Suprapubic skin (tissue), 4 donors: Measurements from ENCODE around the gene VSNL1. TPM values are rescaled to one million over a fixed set of nuclear protein-coding genes. Genes with fewer than 3 reads are reported as not detected.

Source experiments
- DNase-seq, 2 donors: peaks; one replicate each; pipeline ENCODE4 v3.0.0-alpha.2; 2019; ENCODE audit warnings: low spot score in 2 of 2
- H3K27ac ChIP-seq: fragments of 200-600 bp; sonication (generic); one replicate; pipeline ENCODE4 v1.5.1; 2019
- H3K27me3 ChIP-seq: fragments of 200-600 bp; sonication (generic); one replicate; pipeline ENCODE4 v1.5.1; 2019
- H3K36me3 ChIP-seq: fragments of 200-600 bp; sonication (generic); one replicate; pipeline ENCODE4 v1.5.1; 2019
- H3K4me1 ChIP-seq: fragments of 200-600 bp; sonication (generic); one replicate; pipeline ENCODE4 v1.5.1; 2019
- H3K4me3 ChIP-seq: fragments of 200-600 bp; sonication (generic); one replicate; pipeline ENCODE4 v1.5.1; 2019; ENCODE audit warnings: mild to moderate bottlenecking
- H3K9me3 ChIP-seq: fragments of 200-600 bp; sonication (generic); one replicate; pipeline ENCODE4 v1.5.1; 2019
- EP300 ChIP-seq: sonication (generic); formaldehyde crosslinking; IDR thresholded peaks from one replicate; pipeline ENCODE4 v1.6.1; 2017; ENCODE audit warnings: antibody characterized with exemption
- POLR2A ChIP-seq, 2 donors: fragments of 450-650 bp; IDR thresholded peaks; one replicate each; pipeline ENCODE4 v1.6.1; 2017; ENCODE audit warnings: antibody characterized with exemption in 2 of 2, mild to moderate bottlenecking in 2 of 2, moderate library complexity in 2 of 2
- POLR2AphosphoS5 ChIP-seq, 3 donors: sonication (generic); formaldehyde crosslinking; IDR thresholded peaks; one replicate each; pipeline ENCODE4 v1.6.1; 2017; ENCODE audit warnings: antibody characterized with exemption in 3 of 3
- WGBS: methylation state at CpG from one replicate; pipeline ENCODE4 v1.1.5; 2018; 5-methylcytosine and 5-hydroxymethylcytosine counted together
- total RNA-seq, 4 donors: library from RNA; depleted of rRNA; stranded (reverse); fragments of >200 nt; gene quantifications; one replicate each; pipeline ENCODE4 v1.1.0, GENCODE V29; 2016
- TF ChIP-seq, protein P1 (sequence below), 2 donors: fragments of 200-600 bp in 1 of 2; fragments of 450-650 bp in 1 of 2; sonication (generic) in 1 of 2; IDR thresholded peaks; one replicate each; pipeline ENCODE4 v1.5.1; 2016 to 2019; ENCODE audit warnings: antibody characterized with exemption in 2 of 2, mild to moderate bottlenecking in 1 of 2, moderate library complexity in 1 of 2

Gene VSNL1
- total RNA-seq, 4 donors from 2014 or later, result 6.0 to 18.8 (median 15.2) TPM

DNA sequence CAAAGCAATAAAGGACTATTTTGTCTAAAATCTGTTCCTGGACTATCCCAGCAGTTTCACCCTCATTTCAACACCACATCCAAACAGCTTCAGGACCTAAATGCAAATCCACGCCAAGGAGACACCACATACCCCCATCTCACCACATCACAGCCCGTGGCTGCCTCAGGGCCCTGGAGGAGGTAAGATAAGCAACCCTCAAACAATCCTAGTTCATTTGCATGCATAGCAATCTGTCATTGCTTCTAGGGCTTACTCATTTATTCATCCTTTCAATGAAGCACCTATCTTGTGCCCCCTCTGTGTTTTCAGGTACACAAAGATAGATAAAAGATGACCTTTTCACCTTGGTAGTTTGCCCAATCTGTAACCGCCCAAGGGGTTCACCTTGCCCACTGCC, 86.5 kb downstream of the VSNL1 start:
- Histone ChIP-seq H3K27me3 (no peaks in the 10 kb centered on the region), H3K4me1 (no peaks in the 10 kb centered on the region), H3K9me3 (no peaks in the 10 kb centered on the region), H3K27ac (no peak overlapping the region), H3K36me3 (no peaks in the 10 kb centered on the region), H3K4me3 (no peak overlapping the region)
- WGBS, result 85% methylated on average over 3 of the region's 3 CpGs
- DNase-seq, result no peak
- TF ChIP-seq POLR2AphosphoS5 (IDR thresholded peaks at IDR 0.05) (no peak), EP300 (no peak)
- TF ChIP-seq, protein P1, sequence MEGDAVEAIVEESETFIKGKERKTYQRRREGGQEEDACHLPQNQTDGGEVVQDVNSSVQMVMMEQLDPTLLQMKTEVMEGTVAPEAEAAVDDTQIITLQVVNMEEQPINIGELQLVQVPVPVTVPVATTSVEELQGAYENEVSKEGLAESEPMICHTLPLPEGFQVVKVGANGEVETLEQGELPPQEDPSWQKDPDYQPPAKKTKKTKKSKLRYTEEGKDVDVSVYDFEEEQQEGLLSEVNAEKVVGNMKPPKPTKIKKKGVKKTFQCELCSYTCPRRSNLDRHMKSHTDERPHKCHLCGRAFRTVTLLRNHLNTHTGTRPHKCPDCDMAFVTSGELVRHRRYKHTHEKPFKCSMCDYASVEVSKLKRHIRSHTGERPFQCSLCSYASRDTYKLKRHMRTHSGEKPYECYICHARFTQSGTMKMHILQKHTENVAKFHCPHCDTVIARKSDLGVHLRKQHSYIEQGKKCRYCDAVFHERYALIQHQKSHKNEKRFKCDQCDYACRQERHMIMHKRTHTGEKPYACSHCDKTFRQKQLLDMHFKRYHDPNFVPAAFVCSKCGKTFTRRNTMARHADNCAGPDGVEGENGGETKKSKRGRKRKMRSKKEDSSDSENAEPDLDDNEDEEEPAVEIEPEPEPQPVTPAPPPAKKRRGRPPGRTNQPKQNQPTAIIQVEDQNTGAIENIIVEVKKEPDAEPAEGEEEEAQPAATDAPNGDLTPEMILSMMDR (IDR thresholded peaks at IDR 0.05), result no peak

DNA sequence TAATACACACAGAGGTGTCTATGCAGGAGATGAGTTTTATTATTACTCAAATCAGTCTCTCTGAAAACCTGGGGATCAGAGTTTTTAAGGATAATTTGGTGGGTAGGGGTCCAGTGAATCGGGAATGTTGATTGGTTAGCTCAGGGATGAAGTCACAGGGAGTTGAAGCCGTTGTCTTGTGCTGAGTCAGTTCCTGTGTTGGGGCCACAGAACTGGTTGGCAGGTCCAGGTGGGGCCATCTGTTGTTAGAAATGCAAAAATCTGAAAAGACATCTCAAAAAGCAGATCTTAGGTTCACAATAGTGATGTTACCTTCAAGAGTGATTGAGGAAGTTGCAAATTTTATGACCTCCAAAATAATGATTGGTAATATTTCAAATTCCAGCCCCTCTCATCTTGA, 86.9 kb downstream of the VSNL1 start:
- Histone ChIP-seq H3K27ac (no peak overlapping the region), H3K4me1 (no peaks in the 10 kb centered on the region), H3K9me3 (no peaks in the 10 kb centered on the region), H3K27me3 (no peaks in the 10 kb centered on the region), H3K4me3 (no peak overlapping the region), H3K36me3 (no peaks in the 10 kb centered on the region)
- WGBS, result 71% methylated on average over 2 of the region's 2 CpGs
- no peak for DNase-seq
- no peak for TF ChIP-seq EP300
- TF ChIP-seq, protein P1 (IDR thresholded peaks at IDR 0.05), result no peak
- no peak for TF ChIP-seq POLR2A (IDR thresholded peaks at IDR 0.05)
- no peak for TF ChIP-seq POLR2AphosphoS5 (IDR thresholded peaks at IDR 0.05)

DNA sequence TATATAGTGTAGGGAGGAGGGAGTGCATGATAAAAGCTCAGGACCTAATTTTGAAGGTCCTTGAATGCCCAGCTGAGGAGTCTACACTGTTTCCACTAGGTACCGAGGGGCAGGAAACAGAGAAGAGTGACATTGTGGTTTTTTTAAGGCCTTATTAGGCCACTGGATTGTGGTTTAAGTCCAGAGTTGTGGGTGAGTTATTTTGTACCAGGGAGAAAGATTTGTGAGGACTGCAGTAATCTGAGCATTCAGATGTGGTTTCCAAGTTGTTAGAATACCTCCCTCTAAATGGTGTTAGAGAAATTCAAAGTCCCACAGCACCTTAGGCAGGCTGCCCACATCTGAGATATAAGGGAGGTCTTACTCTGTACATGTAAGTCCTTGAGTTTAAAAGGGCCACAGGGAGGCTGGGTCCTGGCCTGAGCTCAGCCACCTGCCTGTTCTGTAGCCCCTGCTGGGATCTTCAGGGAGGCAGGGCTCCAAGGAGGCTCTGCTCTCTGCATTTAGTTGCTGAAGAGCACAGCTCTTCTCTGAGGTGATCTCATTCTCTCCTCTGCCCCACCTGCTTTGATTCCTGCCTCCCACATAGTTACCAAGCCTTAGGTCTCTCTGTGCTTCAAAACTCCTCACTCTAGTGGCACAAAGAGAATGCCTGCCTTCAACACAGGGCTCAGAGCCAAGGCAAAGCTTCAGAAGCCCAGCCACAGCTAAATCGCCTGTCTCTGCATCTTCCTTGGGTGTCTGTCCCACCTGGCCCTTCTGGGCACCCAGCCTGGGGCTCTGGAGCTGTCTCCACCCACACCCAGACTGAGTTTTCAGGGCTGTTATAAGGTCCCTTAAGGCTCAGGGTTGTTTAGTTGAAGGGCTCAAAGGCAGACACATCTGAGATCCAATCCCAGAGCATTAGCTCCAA, 88.1 kb downstream of the VSNL1 start:
- no peaks in the 10 kb centered on the region for H3K36me3 ChIP-seq
- TF ChIP-seq POLR2A (IDR thresholded peaks at IDR 0.05), result no peak
- TF ChIP-seq EP300, result no peak
- no peak for TF ChIP-seq POLR2AphosphoS5 (IDR thresholded peaks at IDR 0.05)
- TF ChIP-seq, protein P1 (IDR thresholded peaks at IDR 0.05), result no peak
- no peaks in the 10 kb centered on the region for H3K4me1 ChIP-seq
- H3K27me3 ChIP-seq, result no peaks in the 10 kb centered on the region
- WGBS, result 51% methylated on average over 2 of the region's 2 CpGs
- H3K27ac ChIP-seq, result peak overlapping the region; percentile 12
- no peak for DNase-seq
- H3K9me3 ChIP-seq, result no peaks in the 10 kb centered on the region
- no peak overlapping the region for H3K4me3 ChIP-seq

DNA sequence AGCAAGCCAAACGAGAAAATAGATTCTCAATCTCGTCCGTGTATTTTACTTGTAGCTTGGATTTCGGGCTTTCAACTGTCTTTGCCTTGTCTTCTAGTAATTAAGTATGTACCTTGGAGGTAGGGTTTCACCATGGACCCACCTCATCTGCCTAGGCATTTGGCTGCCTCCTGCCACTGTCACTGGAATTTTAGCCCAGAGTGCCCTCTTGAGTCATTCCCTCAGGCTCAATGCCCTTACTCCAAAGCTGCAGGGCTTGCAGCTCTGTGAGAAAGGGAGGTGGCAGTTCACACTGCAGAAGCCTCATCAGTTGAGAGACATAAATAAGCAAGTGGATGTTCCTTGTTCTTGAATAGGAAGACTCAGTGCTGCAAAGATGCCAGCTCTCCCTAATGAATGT, 89.6 kb downstream of the VSNL1 start:
- Histone ChIP-seq H3K36me3 (no peaks in the 10 kb centered on the region), H3K9me3 (no peaks in the 10 kb centered on the region), H3K27ac (no peak overlapping the region), H3K4me3 (no peak overlapping the region), H3K4me1 (no peaks in the 10 kb centered on the region), H3K27me3 (no peaks in the 10 kb centered on the region)
- DNase-seq, result no peak
- TF ChIP-seq, protein P1 (IDR thresholded peaks at IDR 0.05), result no peak
- TF ChIP-seq EP300 (no peak), POLR2A (IDR thresholded peaks at IDR 0.05) (no peak), POLR2AphosphoS5 (IDR thresholded peaks at IDR 0.05) (no peak)
- 97% methylated on average over 4 of the region's 4 CpGs for WGBS

DNA sequence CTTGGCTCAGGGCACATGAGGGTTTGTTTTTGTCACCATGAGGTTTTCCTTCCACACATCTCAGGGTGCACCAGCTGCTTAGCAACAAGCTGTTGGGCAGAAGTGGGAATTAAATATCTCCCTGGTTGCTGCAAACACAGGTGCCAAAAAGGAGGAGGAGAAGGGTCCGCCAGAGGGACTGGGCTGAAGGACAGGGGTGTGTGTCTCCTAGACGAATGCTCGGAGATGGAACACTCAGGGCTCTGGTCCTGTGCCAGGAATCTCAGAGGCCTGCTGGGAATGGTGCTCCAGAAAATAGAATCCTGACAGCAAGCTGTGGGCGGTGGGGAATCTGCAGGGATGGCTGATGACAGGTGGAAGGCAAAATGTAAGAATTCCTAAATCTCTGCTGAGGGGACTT, 94.5 kb downstream of the VSNL1 start:
- TF ChIP-seq EP300 (no peak), POLR2AphosphoS5 (IDR thresholded peaks at IDR 0.05) (no peak), POLR2A (IDR thresholded peaks at IDR 0.05) (no peak)
- TF ChIP-seq, protein P1 (IDR thresholded peaks at IDR 0.05), result no peak
- no peak overlapping the region for H3K27ac ChIP-seq
- no peak for DNase-seq
- H3K9me3 ChIP-seq, result no peaks in the 10 kb centered on the region
- H3K36me3 ChIP-seq, result no peaks in the 10 kb centered on the region
- no peak overlapping the region for H3K4me3 ChIP-seq
- no peaks in the 10 kb centered on the region for H3K27me3 ChIP-seq
- no peaks in the 10 kb centered on the region for H3K4me1 ChIP-seq
- 66% methylated on average over 4 of the region's 4 CpGs for WGBS
